HepG2 (cell line): ENCODE measurements around the gene DLAT. TPM values are rescaled to one million over a fixed set of nuclear protein-coding genes. Genes with fewer than 3 reads are reported as not detected.

Source experiments
- KIAA2018 ChIP-seq: sonication (generic); formaldehyde crosslinking; IDR thresholded peaks from 2 replicates; pipeline ENCODE4 v1.5.0; 2020; ENCODE audit warnings: mild to moderate bottlenecking, missing genetic modification reagents, borderline replicate concordance
- POGK ChIP-seq: sonication (generic); formaldehyde crosslinking; conservative IDR thresholded peaks from 2 replicates; pipeline ENCODE4 v1.8.0; 2022; ENCODE audit warnings: mild to moderate bottlenecking, moderate library complexity, missing genetic modification reagents
- RORA ChIP-seq: sonication (generic); formaldehyde crosslinking; IDR thresholded peaks from 2 replicates; pipeline ENCODE4 v1.5.0; 2020; ENCODE audit warnings: mild to moderate bottlenecking, missing genetic modification reagents, moderate library complexity
- SKI ChIP-seq: fragments of 450-650 bp; IDR thresholded peaks from one replicate; pipeline ENCODE4 v1.6.1; 2018; ENCODE audit warnings: mild to moderate bottlenecking; ENCODE audit not compliant: partially characterized antibody
- THYN1 ChIP-seq: sonication (generic); formaldehyde crosslinking; IDR thresholded peaks from 2 replicates; pipeline ENCODE4 v1.8.1; 2023; ENCODE audit warnings: low read depth, mild to moderate bottlenecking, moderate library complexity, missing genetic modification reagents, borderline replicate concordance
- ZNF484 ChIP-seq: sonication (generic); formaldehyde crosslinking; IDR thresholded peaks from 2 replicates; pipeline ENCODE4 v1.5.1; 2020; ENCODE audit warnings: mild to moderate bottlenecking, low read depth, missing genetic modification reagents, borderline replicate concordance
- ZNF510 ChIP-seq: sonication (generic); formaldehyde crosslinking; IDR thresholded peaks from 2 replicates; pipeline ENCODE4 v1.4.0; 2020; ENCODE audit warnings: low read depth, mild to moderate bottlenecking, missing genetic modification reagents
- ZNF737 ChIP-seq: sonication (generic); formaldehyde crosslinking; IDR thresholded peaks from 2 replicates; pipeline ENCODE4 v1.5.0; 2020; ENCODE audit warnings: missing genetic modification reagents, mild to moderate bottlenecking, borderline replicate concordance
- ZSCAN12 ChIP-seq: sonication (generic); formaldehyde crosslinking; IDR thresholded peaks from 2 replicates; pipeline ENCODE4 v1.9.0; 2021; ENCODE audit warnings: mild to moderate bottlenecking, missing genetic modification reagents
- polyA plus RNA-seq, 8 experiments: library from polyadenylated mRNA; depleted of rRNA in 3 of 8; stranded (reverse) in 7 of 8; unstranded in 1 of 8; fragments of >200 nt; fragmentation: Illumina TruSeq in 4 of 8; extraction: Trizol in 4 of 8; gene quantifications; 2 replicates each; pipeline versions ENCODE4 v1.2.1 to v1.2.3, GENCODE V29; 2011 to 2016; ENCODE audit warnings: low read depth in 4 of 8, missing spikeins in 1 of 8, mixed read lengths in 1 of 8; ENCODE audit not compliant: insufficient read depth in 1 of 8
- total RNA-seq, 5 experiments: library from RNA; depleted of rRNA; stranded (reverse); fragments of >200 nt; fragmentation: Illumina TruSeq; extraction: Trizol; gene quantifications; 2 replicates each; pipeline ENCODE4 v1.2.3, GENCODE V29; 2016; ENCODE audit warnings: low read depth in 1 of 5

Gene DLAT
- total and polyA plus RNA-seq, 2 of the 13 experiments (the other 11 are each of a cell fraction or from before 2014, with no cell fraction given) = 26.4 to 62.2 TPM

- TF ChIP-seq KIAA2018 (CRISPR knock-in tag) (peak; percentile 59; the same call in 1 of the 2 replicates), ZNF510 (CRISPR knock-in tag) (0 out of 2 replicates have a peak, but pooled peaks have one; percentile 87), RORA (CRISPR knock-in tag) (no peak), ZSCAN12 (CRISPR knock-in tag) (peak; percentile 62; the same call in 1 of the 2 replicates), POGK (peak; percentile 86), ZNF737 (no peak; the same call in 1 of the 2 replicates), THYN1 (no peak), SKI (peak; percentile 24), ZNF484 (CRISPR knock-in tag) (0 out of 2 replicates have a peak, but pooled peaks have one; percentile 46)
Measured at GRCh38 chr11:112024773-112025678, at the start of gene DLAT (continued).
